ENCODE data around the gene FOXN1. TPM values are rescaled to one million over a fixed set of nuclear protein-coding genes. Genes with fewer than 3 reads are reported as not detected.

Gene FOXN1
- total and polyA plus RNA-seq, 4 donors: not detected

DNA sequence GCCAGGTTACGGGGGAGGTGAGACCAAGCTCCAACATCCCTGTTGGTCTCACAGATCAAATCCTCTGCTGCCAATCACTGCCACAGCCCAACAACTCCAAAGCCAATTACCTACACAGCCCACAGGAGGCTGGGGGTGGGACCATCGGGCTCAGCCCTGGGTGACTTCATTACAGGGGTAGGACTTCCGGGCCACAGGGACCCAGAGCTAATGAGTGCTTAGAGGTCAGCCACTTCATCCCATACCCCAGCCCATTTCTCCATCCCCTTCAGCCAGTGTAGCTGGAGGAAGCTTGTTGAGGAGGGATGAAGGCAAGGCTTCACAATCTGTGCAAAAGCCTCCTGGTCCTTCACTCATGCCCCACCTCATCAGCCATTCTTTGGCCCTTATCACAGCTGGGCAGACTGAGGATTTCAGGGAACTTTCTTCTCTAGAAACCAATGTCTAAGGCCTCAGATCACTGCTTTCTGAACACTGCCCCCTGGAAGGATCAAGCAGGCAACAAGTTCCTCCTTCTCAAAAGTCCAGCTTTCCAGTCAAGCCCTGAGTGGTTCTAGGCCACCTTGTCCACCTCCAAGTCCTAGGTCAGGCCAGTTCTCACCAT is 5.8 kb downstream of the FOXN1 start:
- Histone ChIP-seq H3K4me1 (ENCODE audit: control insufficient read depth in 4 of 4, insufficient read depth in 4 of 4, low read length in 3 of 4) (no peaks in the 10 kb centered on the region), H3K9me3 (ENCODE audit: control insufficient read depth in 4 of 4, low read length in 3 of 4) (no peaks in the 10 kb centered on the region), H3K27ac (ENCODE audit: low read depth in 1 of 2, low read length in 2 of 2) (no peak overlapping the region), H3K4me3 (ENCODE audit: low read depth in 1 of 3, low read length in 3 of 3) (no peak overlapping the region), H3K9ac (ENCODE audit: low read depth in 1 of 2, low read length in 2 of 2) (no peak overlapping the region), H3K27me3 (ENCODE audit: control insufficient read depth in 4 of 4, insufficient read depth in 4 of 4, low read length in 3 of 4) (no peaks in the 10 kb centered on the region), H3K36me3 (ENCODE audit: control insufficient read depth in 4 of 4, insufficient read depth in 3 of 4, low read depth in 1 of 4, low read length in 3 of 4) (no peaks in the 10 kb centered on the region)
- 83% methylated on average over 3 of the region's 3 CpGs for WGBS
- TF ChIP-seq GABPA (IDR thresholded peaks at IDR 0.05 in 1 of 2, conservative IDR thresholded peaks at IDR 0.05 in 1 of 2): no peak
- TF ChIP-seq ATF3 (IDR thresholded peaks at IDR 0.05): no peak
- no peak for TF ChIP-seq FOXA2 (IDR thresholded peaks at IDR 0.05)
- TF ChIP-seq HNF4G (IDR thresholded peaks at IDR 0.05): no peak
- TF ChIP-seq, protein P1, sequence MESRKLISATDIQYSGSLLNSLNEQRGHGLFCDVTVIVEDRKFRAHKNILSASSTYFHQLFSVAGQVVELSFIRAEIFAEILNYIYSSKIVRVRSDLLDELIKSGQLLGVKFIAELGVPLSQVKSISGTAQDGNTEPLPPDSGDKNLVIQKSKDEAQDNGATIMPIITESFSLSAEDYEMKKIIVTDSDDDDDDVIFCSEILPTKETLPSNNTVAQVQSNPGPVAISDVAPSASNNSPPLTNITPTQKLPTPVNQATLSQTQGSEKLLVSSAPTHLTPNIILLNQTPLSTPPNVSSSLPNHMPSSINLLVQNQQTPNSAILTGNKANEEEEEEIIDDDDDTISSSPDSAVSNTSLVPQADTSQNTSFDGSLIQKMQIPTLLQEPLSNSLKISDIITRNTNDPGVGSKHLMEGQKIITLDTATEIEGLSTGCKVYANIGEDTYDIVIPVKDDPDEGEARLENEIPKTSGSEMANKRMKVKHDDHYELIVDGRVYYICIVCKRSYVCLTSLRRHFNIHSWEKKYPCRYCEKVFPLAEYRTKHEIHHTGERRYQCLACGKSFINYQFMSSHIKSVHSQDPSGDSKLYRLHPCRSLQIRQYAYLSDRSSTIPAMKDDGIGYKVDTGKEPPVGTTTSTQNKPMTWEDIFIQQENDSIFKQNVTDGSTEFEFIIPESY (IDR thresholded peaks at IDR 0.05): no peak
- TF ChIP-seq RAD21 (IDR thresholded peaks at IDR 0.05): no peak
- no peak for TF ChIP-seq EGR1 (IDR thresholded peaks at IDR 0.05; ENCODE audit: low read depth in 2 of 2)
- no peak for TF ChIP-seq FOXA1 (IDR thresholded peaks at IDR 0.05)
- no peak for TF ChIP-seq CTCF (IDR thresholded peaks at IDR 0.05; ENCODE audit: low read depth, low read length, missing input control)
- no peak for TF ChIP-seq SP1 (IDR thresholded peaks at IDR 0.05)
- no peak for TF ChIP-seq JUND (IDR thresholded peaks at IDR 0.05)
- no peak for TF ChIP-seq RXRA (IDR thresholded peaks at IDR 0.05)
- no peak for TF ChIP-seq HNF4A (conservative IDR thresholded peaks at IDR 0.05)
- no peak for TF ChIP-seq TAF1 (conservative IDR thresholded peaks at IDR 0.05)
- no peak for DNase-seq (ENCODE audit: low spot score)

DNA sequence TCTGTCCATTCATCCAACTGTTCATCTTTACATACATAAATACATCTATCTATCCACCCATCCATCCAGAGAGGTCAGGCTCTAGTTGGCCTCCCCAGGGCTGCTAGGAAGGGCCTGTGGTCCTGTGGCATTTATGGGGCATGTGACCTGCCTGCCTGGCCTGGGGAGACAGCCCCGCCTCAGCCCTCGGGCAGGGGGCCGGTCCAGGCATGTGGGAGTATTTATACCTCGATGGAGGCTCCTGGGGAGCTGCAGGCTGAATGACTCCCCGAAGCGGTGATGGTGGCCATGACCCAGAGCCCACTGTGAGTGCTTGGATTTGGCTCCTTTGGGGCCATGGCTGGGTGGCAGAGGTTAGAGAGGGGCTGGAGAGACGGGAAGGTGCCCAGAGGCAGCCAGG is 7.3 kb downstream of the FOXN1 start:
- Histone ChIP-seq H3K4me1 (ENCODE audit: control insufficient read depth in 4 of 4, insufficient read depth in 4 of 4, low read length in 3 of 4) (no peaks in the 10 kb centered on the region), H3K27ac (ENCODE audit: low read depth in 1 of 2, low read length in 2 of 2) (no peak overlapping the region), H3K4me3 (ENCODE audit: low read depth in 1 of 3, low read length in 3 of 3) (no peak overlapping the region), H3K9ac (ENCODE audit: low read depth in 1 of 2, low read length in 2 of 2) (no peak overlapping the region), H3K9me3 (ENCODE audit: control insufficient read depth in 4 of 4, low read length in 3 of 4) (no peaks in the 10 kb centered on the region), H3K27me3 (ENCODE audit: control insufficient read depth in 4 of 4, insufficient read depth in 4 of 4, low read length in 3 of 4) (no peaks in the 10 kb centered on the region), H3K36me3 (ENCODE audit: control insufficient read depth in 4 of 4, insufficient read depth in 3 of 4, low read depth in 1 of 4, low read length in 3 of 4) (no peaks in the 10 kb centered on the region)
- TF ChIP-seq SP1 (IDR thresholded peaks at IDR 0.05): no peak
- TF ChIP-seq YY1 (IDR thresholded peaks at IDR 0.05): no peak
- TF ChIP-seq REST (IDR thresholded peaks at IDR 0.05): no peak
- TF ChIP-seq, protein P1 (IDR thresholded peaks at IDR 0.05): no peak
- no peak for TF ChIP-seq HNF4A (conservative IDR thresholded peaks at IDR 0.05)
- TF ChIP-seq FOXA2 (IDR thresholded peaks at IDR 0.05): no peak
- TF ChIP-seq NR2F2 (IDR thresholded peaks at IDR 0.05): no peak
- no peak for TF ChIP-seq CTCF (IDR thresholded peaks at IDR 0.05; ENCODE audit: low read depth, low read length, missing input control)
- TF ChIP-seq RXRA (IDR thresholded peaks at IDR 0.05): no peak
- no peak for TF ChIP-seq GABPA (IDR thresholded peaks at IDR 0.05 in 1 of 2, conservative IDR thresholded peaks at IDR 0.05 in 1 of 2)
- no peak for TF ChIP-seq JUND (IDR thresholded peaks at IDR 0.05)
- TF ChIP-seq HNF4G (IDR thresholded peaks at IDR 0.05): no peak
- no peak for TF ChIP-seq RAD21 (IDR thresholded peaks at IDR 0.05)
- no peak for TF ChIP-seq EGR1 (IDR thresholded peaks at IDR 0.05; ENCODE audit: low read depth in 2 of 2)
- TF ChIP-seq MAX (IDR thresholded peaks at IDR 0.05): no peak
- TF ChIP-seq ATF3 (IDR thresholded peaks at IDR 0.05): no peak
- TF ChIP-seq TAF1 (conservative IDR thresholded peaks at IDR 0.05): no peak
- TF ChIP-seq FOXA1 (IDR thresholded peaks at IDR 0.05): no peak
- WGBS: 77% methylated on average over 7 of the region's 7 CpGs
- no peak for DNase-seq (ENCODE audit: low spot score)
